GM10248 (cell line): ENCODE results near the gene APEH.

Source experiments
- CTCF ChIA-PET: fragments of 300-600 bp; sonication (Branson Sonifier 250); formaldehyde crosslinking; extraction: SDS; loops from one replicate; lab custom pipeline; 2021; ENCODE audit warnings: antibody characterized with exemption; lab: Yijun Ruan, JAX
- POLR2A ChIA-PET: fragments of 350-650 bp; sonication (Branson Sonifier 250); formaldehyde crosslinking; extraction: SDS; loops from one replicate; lab custom pipeline; 2020; ENCODE audit warnings: antibody characterized with exemption; lab: Yijun Ruan, JAX
- DNase-seq: peaks from one replicate; pipeline ENCODE4 v3.0.0; 2012; ENCODE audit errors: extremely low spot score
- TF ChIP-seq, protein P1 (sequence below): IDR thresholded peaks from 2 replicates; pipeline ENCODE4 v1.5.1; 2012; ENCODE audit warnings: mild to moderate bottlenecking, low read depth; ENCODE audit errors: extremely low read depth, missing control alignments, control extremely low read depth

The APEH gene

DNA sequence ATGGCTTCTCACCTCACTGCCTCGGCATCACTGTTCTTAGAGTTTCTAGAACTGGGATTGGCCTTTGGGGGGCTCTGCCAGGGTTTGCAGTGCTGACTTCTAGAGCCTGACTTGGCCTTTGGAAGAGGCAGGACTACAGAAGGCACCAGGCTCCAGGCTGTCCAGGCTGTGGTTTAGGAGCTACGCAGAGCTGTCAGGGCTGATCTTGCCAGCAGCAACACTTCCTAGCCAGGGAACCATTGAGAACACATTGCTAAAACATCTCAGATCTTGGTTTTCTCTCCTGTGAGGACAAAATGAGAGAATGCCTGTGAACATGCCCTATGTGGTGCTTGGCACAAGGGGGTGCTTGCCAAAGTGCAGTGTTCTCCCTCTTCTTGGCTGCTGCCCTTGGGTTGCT, 34.6 kb upstream of the APEH start:
- CTCF ChIA-PET: interaction anchor here (1.2 kb wide), 1 partner anchor 100 kb away, joined by 3 read pairs; no protein-coding TSS in a partner anchor
- TF ChIP-seq, protein P1, sequence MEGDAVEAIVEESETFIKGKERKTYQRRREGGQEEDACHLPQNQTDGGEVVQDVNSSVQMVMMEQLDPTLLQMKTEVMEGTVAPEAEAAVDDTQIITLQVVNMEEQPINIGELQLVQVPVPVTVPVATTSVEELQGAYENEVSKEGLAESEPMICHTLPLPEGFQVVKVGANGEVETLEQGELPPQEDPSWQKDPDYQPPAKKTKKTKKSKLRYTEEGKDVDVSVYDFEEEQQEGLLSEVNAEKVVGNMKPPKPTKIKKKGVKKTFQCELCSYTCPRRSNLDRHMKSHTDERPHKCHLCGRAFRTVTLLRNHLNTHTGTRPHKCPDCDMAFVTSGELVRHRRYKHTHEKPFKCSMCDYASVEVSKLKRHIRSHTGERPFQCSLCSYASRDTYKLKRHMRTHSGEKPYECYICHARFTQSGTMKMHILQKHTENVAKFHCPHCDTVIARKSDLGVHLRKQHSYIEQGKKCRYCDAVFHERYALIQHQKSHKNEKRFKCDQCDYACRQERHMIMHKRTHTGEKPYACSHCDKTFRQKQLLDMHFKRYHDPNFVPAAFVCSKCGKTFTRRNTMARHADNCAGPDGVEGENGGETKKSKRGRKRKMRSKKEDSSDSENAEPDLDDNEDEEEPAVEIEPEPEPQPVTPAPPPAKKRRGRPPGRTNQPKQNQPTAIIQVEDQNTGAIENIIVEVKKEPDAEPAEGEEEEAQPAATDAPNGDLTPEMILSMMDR: no peak
- DNase-seq: no peak
- POLR2A ChIA-PET: no interaction called here

DNA sequence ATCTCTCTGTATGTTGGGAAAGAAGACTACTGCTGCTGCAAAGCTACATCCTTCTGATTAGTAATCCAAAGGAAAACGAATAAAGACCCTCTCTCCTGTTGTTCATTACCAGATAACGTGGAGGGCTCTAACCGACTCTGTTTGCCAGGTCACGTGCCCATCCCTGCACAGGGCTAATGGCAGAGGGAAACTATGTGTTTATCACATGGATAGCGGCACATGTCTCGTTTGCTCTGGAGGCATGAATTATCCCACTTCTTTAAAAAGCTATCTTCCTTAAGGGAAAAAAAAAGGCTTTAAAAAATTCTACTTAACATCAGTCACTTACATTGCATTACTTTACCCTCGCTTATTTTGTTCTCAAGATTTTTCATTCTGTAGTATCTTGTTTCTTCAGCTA, 32.9 kb upstream of the APEH start:
- ChIA-PET CTCF (interaction anchor here (0.9 to 2.0 kb wide), 3 partner anchors 22 to 102 kb away, joined by 4 to 5 read pairs (median 4); no protein-coding TSS in a partner anchor), POLR2A (no interaction called here)
- TF ChIP-seq, protein P1: no peak
- no peak for DNase-seq

DNA sequence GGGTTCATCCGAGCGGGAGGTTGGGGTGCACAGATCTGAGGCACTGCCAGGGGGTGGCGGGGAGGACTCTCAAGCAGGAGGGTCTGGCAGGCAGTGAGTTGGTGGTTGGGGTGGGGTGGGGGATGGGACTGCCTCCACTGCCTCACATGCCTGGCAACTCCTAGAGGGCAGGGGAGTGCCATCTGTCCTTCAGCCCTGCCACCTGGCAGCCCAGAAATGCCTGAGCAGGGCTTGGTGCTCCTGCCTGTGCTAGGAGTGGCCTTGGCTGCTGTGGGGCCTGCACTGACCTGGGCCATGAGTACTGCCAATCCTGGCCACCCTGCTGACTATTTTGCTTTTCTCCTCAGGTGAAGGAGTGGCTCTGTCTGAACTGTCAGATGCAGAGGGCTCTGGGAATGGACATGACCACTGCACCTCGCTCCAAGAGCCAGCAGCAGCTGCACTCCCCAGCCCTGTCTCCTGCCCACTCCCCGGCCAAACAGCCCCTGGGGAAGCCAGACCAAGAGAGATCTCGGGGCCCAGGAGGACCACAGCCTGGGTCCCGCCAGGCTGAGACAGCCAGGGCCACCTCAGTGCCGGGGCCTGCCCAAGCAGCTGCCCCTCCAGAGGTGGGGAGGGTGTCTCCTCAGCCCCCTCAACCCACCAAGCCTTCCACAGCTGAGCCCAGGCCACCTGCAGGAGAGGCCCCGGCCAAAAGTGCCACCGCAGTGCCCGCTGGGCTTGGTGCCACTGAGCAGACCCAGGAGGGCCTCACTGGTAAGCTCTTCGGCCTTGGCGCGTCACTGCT, 32.0 kb upstream of the APEH start:
- TF ChIP-seq, protein P1: no peak
- no peak for DNase-seq
- CTCF ChIA-PET: interaction anchor here (1.4 to 2.0 kb wide), 2 partner anchors 21 to 29 kb away, joined by 4 to 5 read pairs; no protein-coding TSS in a partner anchor
- POLR2A ChIA-PET: no interaction called here

DNA sequence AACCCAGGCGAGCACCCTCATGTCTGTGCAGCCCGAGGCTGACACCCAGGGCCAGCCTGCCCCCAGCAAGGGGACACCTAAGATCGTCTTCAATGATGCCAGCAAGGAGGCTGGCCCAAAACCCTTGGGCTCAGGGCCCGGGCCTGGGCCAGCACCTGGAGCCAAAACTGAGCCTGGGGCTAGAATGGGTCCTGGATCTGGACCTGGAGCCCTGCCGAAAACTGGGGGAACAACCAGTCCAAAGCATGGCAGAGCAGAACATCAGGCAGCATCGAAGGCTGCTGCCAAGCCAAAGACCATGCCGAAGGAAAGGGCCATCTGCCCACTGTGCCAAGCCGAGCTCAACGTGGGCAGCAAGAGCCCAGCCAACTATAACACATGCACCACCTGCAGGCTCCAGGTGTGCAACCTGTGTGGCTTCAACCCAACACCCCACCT, 31.4 kb upstream of the APEH start:
- ChIA-PET CTCF (interaction anchor here (2.0 kb wide), 1 partner anchor 28 kb away, joined by 5 read pairs; no protein-coding TSS in a partner anchor), POLR2A (no interaction called here)
- no peak for DNase-seq
- TF ChIP-seq, protein P1: no peak

DNA sequence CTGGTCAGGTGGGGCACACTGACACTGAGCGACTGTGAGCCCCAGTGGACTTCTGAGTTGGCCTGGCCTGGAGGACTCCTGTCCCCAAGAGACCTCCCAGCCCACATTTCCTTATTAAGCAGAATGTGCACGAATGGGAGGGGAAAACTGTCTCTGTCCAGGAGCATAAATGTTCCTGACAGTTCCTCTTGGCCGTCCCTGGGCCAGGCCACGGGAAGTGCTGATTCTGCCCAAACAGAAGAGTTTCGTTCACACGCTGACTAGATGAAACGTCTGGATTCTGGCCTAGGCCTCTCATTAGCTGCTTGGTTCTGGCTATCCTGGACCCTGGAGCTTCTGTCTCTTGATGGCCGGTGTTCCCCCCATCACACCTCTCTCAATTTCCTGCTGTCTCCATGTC, 29.5 kb upstream of the APEH start:
- TF ChIP-seq, protein P1: no peak
- DNase-seq: no peak
- ChIA-PET POLR2A (no interaction called here), CTCF (interaction anchor here (0.7 to 1.5 kb wide), 5 partner anchors 8 to 105 kb away, joined by 3 to 7 read pairs (median 5); no protein-coding TSS in a partner anchor)

DNA sequence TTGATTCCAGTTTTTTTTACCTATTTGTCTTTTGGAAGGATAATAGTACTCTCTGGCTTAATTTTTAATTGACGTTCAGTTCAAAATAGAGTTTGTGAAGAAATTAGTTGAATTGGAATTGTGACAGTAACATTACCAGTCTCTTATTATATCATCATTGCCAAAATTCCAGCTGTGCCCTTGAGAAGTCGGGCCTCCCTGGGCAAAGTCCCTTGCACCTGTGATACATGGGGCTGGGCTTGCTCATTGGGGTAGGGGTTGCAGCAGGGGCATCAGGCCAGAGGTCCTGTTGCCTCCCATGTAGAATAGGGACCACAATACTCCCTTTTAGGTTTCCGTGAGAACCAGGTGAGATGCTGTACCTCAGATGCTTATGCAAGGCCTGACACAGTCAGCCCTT, 27.9 kb upstream of the APEH start:
- POLR2A ChIA-PET: interaction anchor here (1.7 kb wide), 1 partner anchor 9 kb away, joined by 4 read pairs; no protein-coding TSS in a partner anchor
- no peak for DNase-seq
- TF ChIP-seq, protein P1: no peak
- CTCF ChIA-PET: interaction anchor here (1.1 to 2.4 kb wide), 3 partner anchors 9 to 106 kb away, joined by 3 to 8 read pairs (median 4); no protein-coding TSS in a partner anchor
